ENCODE data around the gene EVI5. TPM values are rescaled to one million over a fixed set of nuclear protein-coding genes. Genes with fewer than 3 reads are reported as not detected.

EVI5 gene
- total and polyA plus RNA-seq, 2 donors (not counting 1 experiment from before 2014, with no cell fraction given) = 1.5 to 36.3 TPM

DNA sequence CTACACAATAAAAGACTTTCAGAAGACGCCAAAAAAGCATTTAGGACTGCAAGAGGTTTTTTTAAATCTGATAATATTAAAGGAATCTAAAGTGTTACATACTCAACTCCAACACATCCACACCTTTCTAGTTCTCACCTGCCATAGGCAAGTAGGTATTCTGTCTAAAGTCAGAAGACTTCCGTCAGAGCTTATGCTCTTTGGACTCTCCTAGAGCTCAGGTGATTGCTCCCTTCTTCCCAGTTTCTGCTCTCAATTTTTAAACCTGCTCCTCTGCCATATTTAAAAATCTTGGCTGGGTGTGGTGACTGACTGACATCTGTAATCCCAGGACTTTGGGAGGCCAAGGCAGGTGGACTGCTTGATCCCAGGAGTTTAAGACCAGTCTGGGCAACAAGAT is 16.6 kb downstream of the EVI5 start:
- Mint-ChIP-seq H3K9me3 (ENCODE audit: insufficient read depth) (no peaks in the 10 kb centered on the region), H3K27ac (no peak overlapping the region), H3K27me3 (no peaks in the 10 kb centered on the region), H3K4me1 (no peaks in the 10 kb centered on the region), H3K4me3 (no peak overlapping the region)
- peaks cover 81% of the 10 kb centered on the region for H3K79me2 ChIP-seq (ENCODE audit: control insufficient read depth, insufficient read depth, low read length)
- ATAC-seq (ENCODE audit: low read depth) (no peak), DNase-seq (no peak)
- no peaks in the 10 kb centered on the region for H4K20me1 ChIP-seq (ENCODE audit: control insufficient read depth, insufficient read depth, low read length, poor library complexity, severe bottlenecking)
- ChIA-PET CTCF (interaction anchor here (1.3 kb wide), 1 partner anchor 19 kb away, joined by 3 read pairs; no protein-coding TSS in a partner anchor), POLR2A (no interaction called here)
- intact Hi-C loops (cut with micrococcal nuclease) = no loop called here
- H3K4me1 ChIP-seq (ENCODE audit: control insufficient read depth in 2 of 2, insufficient read depth in 2 of 2, low read length in 2 of 2) = no peaks in the 10 kb centered on the region
- TF ChIP-seq, protein P1, sequence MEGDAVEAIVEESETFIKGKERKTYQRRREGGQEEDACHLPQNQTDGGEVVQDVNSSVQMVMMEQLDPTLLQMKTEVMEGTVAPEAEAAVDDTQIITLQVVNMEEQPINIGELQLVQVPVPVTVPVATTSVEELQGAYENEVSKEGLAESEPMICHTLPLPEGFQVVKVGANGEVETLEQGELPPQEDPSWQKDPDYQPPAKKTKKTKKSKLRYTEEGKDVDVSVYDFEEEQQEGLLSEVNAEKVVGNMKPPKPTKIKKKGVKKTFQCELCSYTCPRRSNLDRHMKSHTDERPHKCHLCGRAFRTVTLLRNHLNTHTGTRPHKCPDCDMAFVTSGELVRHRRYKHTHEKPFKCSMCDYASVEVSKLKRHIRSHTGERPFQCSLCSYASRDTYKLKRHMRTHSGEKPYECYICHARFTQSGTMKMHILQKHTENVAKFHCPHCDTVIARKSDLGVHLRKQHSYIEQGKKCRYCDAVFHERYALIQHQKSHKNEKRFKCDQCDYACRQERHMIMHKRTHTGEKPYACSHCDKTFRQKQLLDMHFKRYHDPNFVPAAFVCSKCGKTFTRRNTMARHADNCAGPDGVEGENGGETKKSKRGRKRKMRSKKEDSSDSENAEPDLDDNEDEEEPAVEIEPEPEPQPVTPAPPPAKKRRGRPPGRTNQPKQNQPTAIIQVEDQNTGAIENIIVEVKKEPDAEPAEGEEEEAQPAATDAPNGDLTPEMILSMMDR (IDR thresholded peaks at IDR 0.05) = no peak
- TF ChIP-seq EZH2 (IDR thresholded peaks at IDR 0.05; ENCODE audit: borderline replicate concordance, insufficient read depth, low read depth, low read length, poor library complexity, severe bottlenecking) = no peak
- peaks cover 0 to 2% of the 10 kb centered on the region in 2 experiments for H3K36me3 ChIP-seq (replicated peaks in 1 of 2; ENCODE audit: control extremely low read depth in 1 of 2, control insufficient read depth in 1 of 2, extremely low read depth in 1 of 2, insufficient read depth in 2 of 2, low read length in 1 of 2)
- H3K4me2 ChIP-seq (replicated peaks; ENCODE audit: low read depth, low read length, poor library complexity, severe bottlenecking) = no peak overlapping the region
- no CpG with 5 or more reads among the region's 2 CpGs for WGBS (ENCODE audit: insufficient coverage)
- peaks cover 2 to 16% (median 2%) of the 10 kb centered on the region in 3 donors for H3K9me3 ChIP-seq (ENCODE audit: control extremely low read depth in 1 of 3, control insufficient read depth in 2 of 3, insufficient read depth in 1 of 3, low read length in 2 of 3)
- H3K9ac ChIP-seq (ENCODE audit: low read length) = no peak overlapping the region
- H3K27me3 ChIP-seq (replicated peaks in 1 of 4; ENCODE audit: control extremely low read depth in 1 of 4, control insufficient read depth in 3 of 4, insufficient read depth in 4 of 4, low read length in 3 of 4) = no peaks in the 10 kb centered on the region
- H3K4me3 ChIP-seq (ENCODE audit: control extremely low read depth in 1 of 5, extremely low read depth in 1 of 5, insufficient read depth in 1 of 5, low read depth in 2 of 5, low read length in 4 of 5) = no peak overlapping the region
- H3K27ac ChIP-seq (ENCODE audit: low read length in 2 of 2) = no peak overlapping the region
- no peak overlapping the region for H2AFZ ChIP-seq (ENCODE audit: insufficient read depth, low read depth, low read length, poor library complexity, severe bottlenecking)

- no peak overlapping the region for H3K4me3 ChIP-seq (ENCODE audit: control extremely low read depth in 1 of 5, extremely low read depth in 1 of 5, insufficient read depth in 1 of 5, low read depth in 2 of 5, low read length in 4 of 5)
- H4K20me1 ChIP-seq (ENCODE audit: control insufficient read depth, insufficient read depth, low read length, poor library complexity, severe bottlenecking) = no peaks in the 10 kb centered on the region
- intact Hi-C loops (cut with micrococcal nuclease) = no loop called here
- H3K4me3 Mint-ChIP-seq = no peak overlapping the region
- no peak overlapping the region for H2AFZ ChIP-seq (ENCODE audit: insufficient read depth, low read depth, low read length, poor library complexity, severe bottlenecking)
- no peaks in the 10 kb centered on the region for H3K27me3 Mint-ChIP-seq
- ATAC-seq (ENCODE audit: low read depth) (no peak), DNase-seq (no peak)
- ChIA-PET CTCF (no interaction called here), POLR2A (no interaction called here)
- peaks cover 62% of the 10 kb centered on the region for H3K79me2 ChIP-seq (ENCODE audit: control insufficient read depth, insufficient read depth, low read length)
- H3K9me3 Mint-ChIP-seq (ENCODE audit: insufficient read depth) = no peaks in the 10 kb centered on the region
- H3K27ac Mint-ChIP-seq = no peak overlapping the region
- no peaks in the 10 kb centered on the region for H3K4me1 Mint-ChIP-seq
- no peak overlapping the region for H3K9ac ChIP-seq (ENCODE audit: low read length)
- H3K27me3 ChIP-seq (replicated peaks in 1 of 4; ENCODE audit: control extremely low read depth in 1 of 4, control insufficient read depth in 3 of 4, insufficient read depth in 4 of 4, low read length in 3 of 4) = no peaks in the 10 kb centered on the region
- no peaks in the 10 kb centered on the region for H3K4me1 ChIP-seq (ENCODE audit: control insufficient read depth in 2 of 2, insufficient read depth in 2 of 2, low read length in 2 of 2)
- no peak overlapping the region for H3K4me2 ChIP-seq (replicated peaks; ENCODE audit: low read depth, low read length, poor library complexity, severe bottlenecking)
- peaks cover 2 to 9% (median 2%) of the 10 kb centered on the region in 3 donors for H3K9me3 ChIP-seq (ENCODE audit: control extremely low read depth in 1 of 3, control insufficient read depth in 2 of 3, insufficient read depth in 1 of 3, low read length in 2 of 3)
- WGBS (ENCODE audit: insufficient coverage) = 87% methylated on average over 2 of the region's 3 CpGs
- no peak overlapping the region for H3K27ac ChIP-seq (ENCODE audit: low read length in 2 of 2)
- H3K36me3 ChIP-seq (replicated peaks in 1 of 2; ENCODE audit: control extremely low read depth in 1 of 2, control insufficient read depth in 1 of 2, extremely low read depth in 1 of 2, insufficient read depth in 2 of 2, low read length in 1 of 2) = peaks cover 0 to 3% of the 10 kb centered on the region in 2 experiments
- no peak for TF ChIP-seq EZH2 (IDR thresholded peaks at IDR 0.05; ENCODE audit: borderline replicate concordance, insufficient read depth, low read depth, low read length, poor library complexity, severe bottlenecking)
- TF ChIP-seq, protein P1 (IDR thresholded peaks at IDR 0.05) = no peak
Measured at GRCh38 chr1:92764116-92764515, 20.8 kb downstream of the EVI5 start.

Measured in B cell (primary cell).